Thyroid gland (tissue), 4 donors: ENCODE data around the gene CLIP2.

Experiments
- CTCF ChIP-seq, 6 experiments: fragments of 200-600 bp in 3 of 6; fragments of 450-650 bp in 3 of 6; sonication (generic) in 3 of 6; IDR thresholded peaks; one replicate each; pipeline ENCODE4 v1.5.1; 2016 to 2019; ENCODE audit warnings: antibody characterized with exemption in 6 of 6, mild to moderate bottlenecking in 2 of 6, inconsistent platforms in 1 of 6, moderate library complexity in 1 of 6
- POLR2A ChIP-seq, 2 donors: fragments of 450-650 bp; IDR thresholded peaks; one replicate each; pipeline ENCODE4 v1.6.1; 2017; ENCODE audit warnings: antibody characterized with exemption in 2 of 2, mild to moderate bottlenecking in 2 of 2, moderate library complexity in 1 of 2

- no peak for TF ChIP-seq CTCF (IDR thresholded peaks at IDR 0.05)
- TF ChIP-seq POLR2A (IDR thresholded peaks at IDR 0.05), result no peak
Measured at GRCh38 chr7:74311305-74311744, 22.1 kb downstream of the CLIP2 start.
